Type B pancreatic cell (in vitro differentiated cells): Measurements from ENCODE around the gene LONP2. TPM values are rescaled to one million over a fixed set of nuclear protein-coding genes. Genes with fewer than 3 reads are reported as not detected.

Experiments
- DNase-seq: peaks from one replicate; pipeline ENCODE4 v3.0.0; 2021; ENCODE audit warnings: mixed read lengths; ENCODE audit not compliant: unreplicated experiment; ENCODE audit errors: extremely low spot score
- H3K27ac Mint-ChIP-seq: 2 replicates; pipeline ENCODE4 v1.8.0; 2021; ENCODE audit warnings: mild to moderate bottlenecking, mixed read lengths
- H3K27me3 Mint-ChIP-seq: 2 replicates; pipeline ENCODE4 v1.8.0; 2021; ENCODE audit warnings: mixed read lengths
- H3K36me3 Mint-ChIP-seq: 2 replicates; pipeline ENCODE4 v1.8.0; 2021; ENCODE audit warnings: mixed read lengths
- H3K4me1 Mint-ChIP-seq: one replicate; pipeline ENCODE4 v1.8.0; 2021; ENCODE audit warnings: mixed read lengths; ENCODE audit not compliant: unreplicated experiment
- H3K4me3 Mint-ChIP-seq: 2 replicates; pipeline ENCODE4 v1.8.0; 2021; ENCODE audit warnings: mild to moderate bottlenecking, mixed read lengths
- H3K9me3 Mint-ChIP-seq: 2 replicates; pipeline ENCODE4 v1.8.0; 2021; ENCODE audit warnings: mixed read lengths
- CTCF ChIP-seq: fragments of 200-600 bp; sonication (generic); conservative IDR thresholded peaks from 2 replicates; pipeline ENCODE4 v1.5.0; 2021; ENCODE audit warnings: antibody characterized with exemption, mild to moderate bottlenecking
- total RNA-seq: library from RNA; stranded (reverse); gene quantifications from 2 replicates; pipeline ENCODE4 v1.2.1, GENCODE V29; 2021; ENCODE audit warnings: low replicate concordance

The LONP2 gene
- total RNA-seq, 1 donor from 2014 or later, result 65.5 TPM

DNA sequence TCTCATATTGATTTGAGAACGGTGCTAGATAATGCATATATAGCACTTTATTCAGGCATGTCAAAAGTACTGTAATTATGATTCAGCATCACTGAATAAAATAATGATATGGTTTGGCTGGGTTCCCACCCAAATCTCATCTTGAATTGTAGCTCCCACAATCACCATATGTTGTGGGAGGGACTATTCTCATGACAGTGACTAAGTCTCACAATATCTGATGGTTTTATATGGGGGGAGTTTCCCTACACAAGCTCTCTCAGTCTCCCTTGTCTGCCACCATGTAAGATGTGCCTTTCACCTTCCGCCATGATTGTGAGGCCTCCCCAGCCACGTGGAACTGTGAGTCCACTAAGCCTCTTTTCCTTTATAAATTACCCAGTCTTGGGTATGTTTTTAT is 25.6 kb upstream of the LONP2 start:
- Mint-ChIP-seq H3K4me1 (no peaks in the 10 kb centered on the region), H3K27ac (no peak overlapping the region), H3K27me3 (peaks cover 11% of the 10 kb centered on the region), H3K9me3 (no peaks in the 10 kb centered on the region), H3K36me3 (no peaks in the 10 kb centered on the region), H3K4me3 (no peak overlapping the region)
- TF ChIP-seq CTCF, result no peak
- no peak for DNase-seq

DNA sequence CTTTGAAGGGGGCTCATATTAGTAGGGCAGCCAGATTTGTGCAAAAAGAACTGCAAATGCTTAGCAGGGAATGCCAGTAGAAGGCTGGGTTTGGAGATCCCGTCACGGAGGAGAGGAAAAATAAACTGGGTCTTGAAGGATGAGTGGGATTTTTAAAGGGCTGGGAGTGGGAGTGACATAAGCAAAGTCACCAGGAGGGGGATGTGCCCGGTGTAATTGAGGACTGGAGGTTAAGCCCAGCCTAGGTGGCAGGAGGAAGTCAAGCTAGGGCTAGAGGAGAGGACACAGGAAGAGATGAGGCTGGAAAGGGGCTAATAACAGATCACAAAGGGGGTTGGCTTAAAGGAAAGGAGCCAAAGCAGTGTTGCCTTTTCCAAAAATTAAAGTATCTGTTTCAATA is 23.2 kb upstream of the LONP2 start:
- no peaks in the 10 kb centered on the region for H3K4me1 Mint-ChIP-seq
- H3K36me3 Mint-ChIP-seq, result no peaks in the 10 kb centered on the region
- no peak overlapping the region for H3K27ac Mint-ChIP-seq
- peaks cover 6% of the 10 kb centered on the region for H3K27me3 Mint-ChIP-seq
- H3K4me3 Mint-ChIP-seq, result no peak overlapping the region
- DNase-seq, result no peak
- H3K9me3 Mint-ChIP-seq, result no peaks in the 10 kb centered on the region
- TF ChIP-seq CTCF, result no peak

GRCh38 chr16:48223490-48223889 is 20.6 kb upstream of the LONP2 start:
- H3K9me3 Mint-ChIP-seq, result no peaks in the 10 kb centered on the region
- H3K4me3 Mint-ChIP-seq, result no peak overlapping the region
- no peaks in the 10 kb centered on the region for H3K4me1 Mint-ChIP-seq
- no peak for TF ChIP-seq CTCF
- no peak overlapping the region for H3K27ac Mint-ChIP-seq
- DNase-seq, result no peak
- no peaks in the 10 kb centered on the region for H3K36me3 Mint-ChIP-seq
- H3K27me3 Mint-ChIP-seq, result peaks cover 4% of the 10 kb centered on the region

DNA sequence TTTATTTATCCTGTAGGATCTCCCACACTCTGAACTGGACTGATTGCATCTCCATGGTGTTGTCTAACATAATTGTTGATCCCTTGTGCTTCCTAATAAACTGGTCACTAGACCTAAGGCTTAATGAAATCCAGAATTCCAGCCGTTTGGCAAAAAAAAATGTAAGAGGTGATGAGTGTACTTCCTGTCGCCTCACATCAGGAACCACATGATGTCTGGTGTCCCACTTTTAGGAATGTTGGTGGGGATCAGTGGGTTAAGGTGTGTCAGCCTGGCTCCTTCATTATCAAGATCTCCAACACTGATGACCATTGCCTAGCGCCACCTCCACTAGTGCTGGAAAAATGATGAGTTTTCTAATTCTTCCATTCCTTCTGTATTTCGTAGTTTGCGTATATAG is 18.6 kb upstream of the LONP2 start:
- no peak for TF ChIP-seq CTCF
- Mint-ChIP-seq H3K36me3 (no peaks in the 10 kb centered on the region), H3K4me3 (no peak overlapping the region), H3K4me1 (no peaks in the 10 kb centered on the region), H3K27ac (no peak overlapping the region), H3K27me3 (peaks cover 4% of the 10 kb centered on the region), H3K9me3 (no peaks in the 10 kb centered on the region)
- no peak for DNase-seq

DNA sequence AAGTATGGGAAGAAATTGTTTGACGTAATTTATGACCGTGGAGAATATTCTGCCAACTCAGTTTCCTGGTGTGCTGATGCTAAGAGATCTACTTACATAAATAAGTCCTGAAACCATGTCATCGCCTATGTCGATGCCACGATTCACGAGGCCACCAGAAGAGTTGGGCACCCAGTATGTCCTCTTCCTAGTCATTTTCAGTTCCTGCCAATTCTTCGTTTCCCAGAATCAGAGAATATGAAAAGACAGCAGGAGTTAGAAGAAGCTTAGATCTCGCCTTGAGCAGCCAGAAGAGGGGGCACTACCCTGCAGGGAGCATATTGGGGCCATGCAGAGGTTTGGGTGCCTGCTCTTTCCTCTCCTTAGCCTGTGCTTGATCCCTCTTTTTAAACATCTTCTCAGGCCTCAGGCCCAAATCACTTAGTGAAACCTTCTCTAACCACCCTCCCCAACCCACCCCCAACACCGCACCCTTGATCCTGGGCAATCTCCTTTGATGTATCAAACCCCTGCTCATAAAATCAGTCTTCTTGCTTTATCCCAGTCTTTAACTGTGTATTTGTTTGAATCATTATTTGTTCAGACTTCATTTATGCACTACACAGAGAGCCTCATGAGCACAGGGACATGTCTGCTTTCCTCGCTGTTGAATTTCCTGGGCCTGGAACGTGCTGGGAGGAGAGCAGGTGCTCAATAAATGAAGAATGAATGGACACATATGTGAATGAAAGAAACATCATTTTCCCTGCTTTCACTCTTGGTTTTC is 12.2 kb upstream of the LONP2 start:
- no peaks in the 10 kb centered on the region for H3K9me3 Mint-ChIP-seq
- H3K27me3 Mint-ChIP-seq, result no peaks in the 10 kb centered on the region
- no peaks in the 10 kb centered on the region for H3K4me1 Mint-ChIP-seq
- no peak for DNase-seq
- H3K4me3 Mint-ChIP-seq, result no peak overlapping the region
- peak; percentile 68 for TF ChIP-seq CTCF
- no peak overlapping the region for H3K27ac Mint-ChIP-seq
- no peaks in the 10 kb centered on the region for H3K36me3 Mint-ChIP-seq
